ENCODE measurements around the gene GRAMD1A.

Gene GRAMD1A

DNA sequence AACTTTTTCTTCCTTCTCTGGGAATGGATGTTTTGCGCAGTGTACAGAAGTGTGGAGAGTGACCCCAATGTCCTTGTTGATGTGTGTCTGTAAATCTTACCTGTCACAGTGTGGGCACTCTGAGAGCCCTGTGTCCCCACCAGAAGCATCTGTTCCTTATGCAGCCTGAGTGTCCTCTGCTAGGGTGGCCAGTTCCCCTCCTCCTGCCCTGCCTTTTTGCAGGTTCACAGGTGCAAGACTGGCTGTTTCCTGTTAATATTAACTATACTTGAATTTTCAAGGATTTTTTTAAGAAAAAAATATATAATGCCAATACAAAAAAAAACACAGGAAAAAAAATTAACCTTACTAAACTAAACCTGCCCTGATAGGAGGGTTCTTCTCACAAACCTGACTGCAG is 12.0 kb upstream of the GRAMD1A start (continued):
- TF ChIP-seq ZNF76 (tag by site-specific recombination; IDR thresholded peaks at IDR 0.05; ENCODE audit: borderline replicate concordance, low read depth) (no peak), ZNF843 (tag by site-specific recombination; IDR thresholded peaks at IDR 0.05) (no peak), GFI1B (tag by site-specific recombination; IDR thresholded peaks at IDR 0.05) (no peak), KLF16 (tag by site-specific recombination; IDR thresholded peaks at IDR 0.05) (no peak)

GRCh38 chr19:34989298-34989697 is 10.8 kb upstream of the GRAMD1A start:
- no peaks in the 10 kb centered on the region; a peak in 1 of 3 replicates for H3K36me3 ChIP-seq (ENCODE audit: control insufficient read depth in 2 of 2, insufficient read depth in 1 of 2, low read length in 2 of 2)
- TF ChIP-seq TCF7L2 (IDR thresholded peaks at IDR 0.05; ENCODE audit: borderline replicate concordance, low read depth, low read length) (no peak), ZNF626 (tag by site-specific recombination; IDR thresholded peaks at IDR 0.05) (no peak), ZNF394 (tag by site-specific recombination; IDR thresholded peaks at IDR 0.05; ENCODE audit: borderline replicate concordance) (no peak), ZNF174 (tag by site-specific recombination; IDR thresholded peaks at IDR 0.05) (no peak), ZNF266 (tag by site-specific recombination; IDR thresholded peaks at IDR 0.05; ENCODE audit: low read depth) (no peak), ZNF146 (tag by site-specific recombination; IDR thresholded peaks at IDR 0.05) (no peak), ZSCAN30 (tag by site-specific recombination; IDR thresholded peaks at IDR 0.05) (no peak), ZNF133 (tag by site-specific recombination; IDR thresholded peaks at IDR 0.05) (no peak), ZNF777 (tag by site-specific recombination; IDR thresholded peaks at IDR 0.05; ENCODE audit: borderline replicate concordance) (no peak), OVOL3 (tag by site-specific recombination; IDR thresholded peaks at IDR 0.05) (no peak)
- TF ChIP-seq, protein P1, sequence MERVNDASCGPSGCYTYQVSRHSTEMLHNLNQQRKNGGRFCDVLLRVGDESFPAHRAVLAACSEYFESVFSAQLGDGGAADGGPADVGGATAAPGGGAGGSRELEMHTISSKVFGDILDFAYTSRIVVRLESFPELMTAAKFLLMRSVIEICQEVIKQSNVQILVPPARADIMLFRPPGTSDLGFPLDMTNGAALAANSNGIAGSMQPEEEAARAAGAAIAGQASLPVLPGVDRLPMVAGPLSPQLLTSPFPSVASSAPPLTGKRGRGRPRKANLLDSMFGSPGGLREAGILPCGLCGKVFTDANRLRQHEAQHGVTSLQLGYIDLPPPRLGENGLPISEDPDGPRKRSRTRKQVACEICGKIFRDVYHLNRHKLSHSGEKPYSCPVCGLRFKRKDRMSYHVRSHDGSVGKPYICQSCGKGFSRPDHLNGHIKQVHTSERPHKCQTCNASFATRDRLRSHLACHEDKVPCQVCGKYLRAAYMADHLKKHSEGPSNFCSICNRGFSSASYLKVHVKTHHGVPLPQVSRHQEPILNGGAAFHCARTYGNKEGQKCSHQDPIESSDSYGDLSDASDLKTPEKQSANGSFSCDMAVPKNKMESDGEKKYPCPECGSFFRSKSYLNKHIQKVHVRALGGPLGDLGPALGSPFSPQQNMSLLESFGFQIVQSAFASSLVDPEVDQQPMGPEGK (tag by site-specific recombination; IDR thresholded peaks at IDR 0.05) = no peak
- TF ChIP-seq, protein P2, sequence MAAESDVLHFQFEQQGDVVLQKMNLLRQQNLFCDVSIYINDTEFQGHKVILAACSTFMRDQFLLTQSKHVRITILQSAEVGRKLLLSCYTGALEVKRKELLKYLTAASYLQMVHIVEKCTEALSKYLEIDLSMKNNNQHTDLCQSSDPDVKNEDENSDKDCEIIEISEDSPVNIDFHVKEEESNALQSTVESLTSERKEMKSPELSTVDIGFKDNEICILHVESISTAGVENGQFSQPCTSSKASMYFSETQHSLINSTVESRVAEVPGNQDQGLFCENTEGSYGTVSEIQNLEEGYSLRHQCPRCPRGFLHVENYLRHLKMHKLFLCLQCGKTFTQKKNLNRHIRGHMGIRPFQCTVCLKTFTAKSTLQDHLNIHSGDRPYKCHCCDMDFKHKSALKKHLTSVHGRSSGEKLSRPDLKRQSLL (tag by site-specific recombination; IDR thresholded peaks at IDR 0.05) = no peak
- TF ChIP-seq, protein P3, sequence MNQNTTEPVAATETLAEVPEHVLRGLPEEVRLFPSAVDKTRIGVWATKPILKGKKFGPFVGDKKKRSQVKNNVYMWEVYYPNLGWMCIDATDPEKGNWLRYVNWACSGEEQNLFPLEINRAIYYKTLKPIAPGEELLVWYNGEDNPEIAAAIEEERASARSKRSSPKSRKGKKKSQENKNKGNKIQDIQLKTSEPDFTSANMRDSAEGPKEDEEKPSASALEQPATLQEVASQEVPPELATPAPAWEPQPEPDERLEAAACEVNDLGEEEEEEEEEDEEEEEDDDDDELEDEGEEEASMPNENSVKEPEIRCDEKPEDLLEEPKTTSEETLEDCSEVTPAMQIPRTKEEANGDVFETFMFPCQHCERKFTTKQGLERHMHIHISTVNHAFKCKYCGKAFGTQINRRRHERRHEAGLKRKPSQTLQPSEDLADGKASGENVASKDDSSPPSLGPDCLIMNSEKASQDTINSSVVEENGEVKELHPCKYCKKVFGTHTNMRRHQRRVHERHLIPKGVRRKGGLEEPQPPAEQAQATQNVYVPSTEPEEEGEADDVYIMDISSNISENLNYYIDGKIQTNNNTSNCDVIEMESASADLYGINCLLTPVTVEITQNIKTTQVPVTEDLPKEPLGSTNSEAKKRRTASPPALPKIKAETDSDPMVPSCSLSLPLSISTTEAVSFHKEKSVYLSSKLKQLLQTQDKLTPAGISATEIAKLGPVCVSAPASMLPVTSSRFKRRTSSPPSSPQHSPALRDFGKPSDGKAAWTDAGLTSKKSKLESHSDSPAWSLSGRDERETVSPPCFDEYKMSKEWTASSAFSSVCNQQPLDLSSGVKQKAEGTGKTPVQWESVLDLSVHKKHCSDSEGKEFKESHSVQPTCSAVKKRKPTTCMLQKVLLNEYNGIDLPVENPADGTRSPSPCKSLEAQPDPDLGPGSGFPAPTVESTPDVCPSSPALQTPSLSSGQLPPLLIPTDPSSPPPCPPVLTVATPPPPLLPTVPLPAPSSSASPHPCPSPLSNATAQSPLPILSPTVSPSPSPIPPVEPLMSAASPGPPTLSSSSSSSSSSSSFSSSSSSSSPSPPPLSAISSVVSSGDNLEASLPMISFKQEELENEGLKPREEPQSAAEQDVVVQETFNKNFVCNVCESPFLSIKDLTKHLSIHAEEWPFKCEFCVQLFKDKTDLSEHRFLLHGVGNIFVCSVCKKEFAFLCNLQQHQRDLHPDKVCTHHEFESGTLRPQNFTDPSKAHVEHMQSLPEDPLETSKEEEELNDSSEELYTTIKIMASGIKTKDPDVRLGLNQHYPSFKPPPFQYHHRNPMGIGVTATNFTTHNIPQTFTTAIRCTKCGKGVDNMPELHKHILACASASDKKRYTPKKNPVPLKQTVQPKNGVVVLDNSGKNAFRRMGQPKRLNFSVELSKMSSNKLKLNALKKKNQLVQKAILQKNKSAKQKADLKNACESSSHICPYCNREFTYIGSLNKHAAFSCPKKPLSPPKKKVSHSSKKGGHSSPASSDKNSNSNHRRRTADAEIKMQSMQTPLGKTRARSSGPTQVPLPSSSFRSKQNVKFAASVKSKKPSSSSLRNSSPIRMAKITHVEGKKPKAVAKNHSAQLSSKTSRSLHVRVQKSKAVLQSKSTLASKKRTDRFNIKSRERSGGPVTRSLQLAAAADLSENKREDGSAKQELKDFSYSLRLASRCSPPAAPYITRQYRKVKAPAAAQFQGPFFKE (tag by site-specific recombination; IDR thresholded peaks at IDR 0.05; ENCODE audit: borderline replicate concordance) = no peak
- ChIA-PET CTCF (interaction anchor here (1.1 to 1.9 kb wide), 3 partner anchors 12 to 55 kb away, joined by 4 to 14 read pairs (median 5); no protein-coding TSS in a partner anchor), POLR2A (interaction anchor here (0.8 to 1.3 kb wide), 2 partner anchors 10 to 55 kb away, joined by 6 to 17 read pairs; partner anchors contain the start of gene GRAMD1A)
- H3K27ac ChIP-seq (ENCODE audit: extremely low read depth, low read depth, low read length) = no peak overlapping the region
- no peak overlapping the region for H3K4me3 ChIP-seq (ENCODE audit: low read depth, low read length)
- no peaks in the 10 kb centered on the region for H3K4me1 ChIP-seq (ENCODE audit: control insufficient read depth, insufficient read depth, low read length)
- peaks cover 4% of the 10 kb centered on the region; the same call in 1 of the 2 replicates for H3K9me3 ChIP-seq (ENCODE audit: control insufficient read depth, insufficient read depth, low read depth, low read length)
